B cell (primary cell): ENCODE data around the gene CLIP1. TPM values are rescaled to one million over a fixed set of nuclear protein-coding genes. Genes with fewer than 3 reads are reported as not detected.

ENCODE experiments used
- ATAC-seq: fragments of 200-7000 bp; cut with Tn5 transposase; one replicate; pipeline ENCODE4 v1.10.0; 2021; ENCODE audit warnings: low read depth, mild to moderate bottlenecking, moderate number of reproducible peaks, moderate library complexity
- CTCF ChIA-PET: fragments of 350-600 bp; sonication (Branson Sonifier 250); formaldehyde crosslinking; loops from one replicate; lab custom pipeline; 2021; ENCODE audit warnings: antibody characterized with exemption, inconsistent platforms; lab: Charles Lee
- POLR2A ChIA-PET: fragments of 350-600 bp; sonication (Branson Sonifier 250); formaldehyde crosslinking; loops from one replicate; lab custom pipeline; 2021; ENCODE audit warnings: antibody characterized with exemption; lab: Charles Lee
- DNase-seq: peaks from one replicate; pipeline ENCODE4 v3.0.0; 2013
- H2AFZ ChIP-seq: 2 replicates; pipeline ENCODE4 v1.6.1; 2012; ENCODE audit warnings: mild to moderate bottlenecking, low read depth, low read length; ENCODE audit not compliant: insufficient read depth, poor library complexity, severe bottlenecking
- H3K27ac ChIP-seq, 2 donors: 1 replicate in 1 of 2; 2 replicates in 1 of 2; pipeline ENCODE4 v1.5.1; 2012 to 2013; ENCODE audit warnings: low read length in 2 of 2, mild to moderate bottlenecking in 2 of 2, moderate library complexity in 1 of 2
- H3K27me3 ChIP-seq, 4 experiments: fragments of 200-600 bp in 1 of 4; sonication (generic) in 1 of 4; replicated peaks in 1 of 4; 1 replicate in 2 of 4; 2 replicates in 2 of 4; pipeline versions ENCODE4 v1.6.1 to v1.7.0; 2013 to 2016; ENCODE audit warnings: low read length in 3 of 4, mild to moderate bottlenecking in 2 of 4, mixed read lengths in 1 of 4, moderate library complexity in 1 of 4; ENCODE audit not compliant: insufficient read depth in 4 of 4, control insufficient read depth in 3 of 4; ENCODE audit errors: control extremely low read depth in 1 of 4
- H3K36me3 ChIP-seq, 2 experiments: replicated peaks in 1 of 2; 1 replicate in 1 of 2; 2 replicates in 1 of 2; pipeline versions ENCODE4 v1.6.1 to v1.7.1; 2013; ENCODE audit warnings: low read length in 1 of 2; ENCODE audit not compliant: insufficient read depth in 2 of 2, control insufficient read depth in 1 of 2; ENCODE audit errors: control extremely low read depth in 1 of 2, extremely low read depth in 1 of 2
- H3K4me1 ChIP-seq, 2 donors: fragments of 200-600 bp in 1 of 2; sonication (generic) in 1 of 2; 1 replicate in 1 of 2; 2 replicates in 1 of 2; pipeline versions ENCODE4 v1.5.1 to v1.6.1; 2013 to 2017; ENCODE audit warnings: low read length in 2 of 2; ENCODE audit not compliant: control insufficient read depth in 2 of 2, insufficient read depth in 2 of 2
- H3K4me2 ChIP-seq: replicated peaks from 2 replicates; pipeline ENCODE3; 2012; ENCODE audit warnings: mild to moderate bottlenecking, low read depth, low read length; ENCODE audit not compliant: poor library complexity, severe bottlenecking
- H3K4me3 ChIP-seq, 5 experiments: fragments of 200-600 bp in 1 of 5; sonication (generic) in 1 of 5; 1 replicate in 3 of 5; 2 replicates in 2 of 5; pipeline versions ENCODE4 v1.5.1 to v1.7.0; 2011 to 2016; ENCODE audit warnings: low read length in 4 of 5, mild to moderate bottlenecking in 4 of 5, low read depth in 2 of 5, control low read depth in 1 of 5, moderate library complexity in 1 of 5; ENCODE audit not compliant: insufficient read depth in 1 of 5; ENCODE audit errors: control extremely low read depth in 1 of 5, extremely low read depth in 1 of 5
- H3K79me2 ChIP-seq: fragments of 200-600 bp; sonication (generic); one replicate; pipeline ENCODE4 v1.6.0; 2016; ENCODE audit warnings: low read length; ENCODE audit not compliant: control insufficient read depth, insufficient read depth
- H3K9ac ChIP-seq: fragments of 200-600 bp; sonication (generic); 2 replicates; pipeline ENCODE4 v1.6.1; 2017; ENCODE audit warnings: mild to moderate bottlenecking, low read length, moderate library complexity
- H3K9me3 ChIP-seq, 3 donors: one replicate each; pipeline versions ENCODE4 v1.6.1 to v1.7.1; 2013; ENCODE audit warnings: low read length in 2 of 3; ENCODE audit not compliant: control insufficient read depth in 2 of 3, insufficient read depth in 1 of 3; ENCODE audit errors: control extremely low read depth in 1 of 3
- H4K20me1 ChIP-seq: 2 replicates; pipeline ENCODE4 v1.6.0; 2012; ENCODE audit warnings: mild to moderate bottlenecking, low read length; ENCODE audit not compliant: insufficient read depth, control insufficient read depth, poor library complexity, severe bottlenecking
- H3K27ac Mint-ChIP-seq: one replicate; pipeline ENCODE4 v1.8.0; 2021; ENCODE audit warnings: mixed read lengths
- H3K27me3 Mint-ChIP-seq: one replicate; pipeline ENCODE4 v1.8.0; 2021; ENCODE audit warnings: mixed read lengths
- H3K4me1 Mint-ChIP-seq: one replicate; pipeline ENCODE4 v1.8.0; 2021; ENCODE audit warnings: mixed read lengths
- H3K4me3 Mint-ChIP-seq: one replicate; pipeline ENCODE4 v1.8.0; 2021; ENCODE audit warnings: mixed read lengths
- H3K9me3 Mint-ChIP-seq: one replicate; pipeline ENCODE4 v1.8.0; 2022; ENCODE audit warnings: mixed read lengths; ENCODE audit not compliant: insufficient read depth
- CTCF ChIP-seq: fragments of 200-600 bp; IDR thresholded peaks from one replicate; pipeline ENCODE4 v1.8.0; 2022; ENCODE audit warnings: antibody characterized with exemption, mild to moderate bottlenecking
- EZH2 ChIP-seq: IDR thresholded peaks from 2 replicates; pipeline ENCODE4 v1.6.1; 2012; ENCODE audit warnings: borderline replicate concordance, low read depth, mild to moderate bottlenecking, moderate library complexity, low read length; ENCODE audit not compliant: insufficient read depth, poor library complexity, severe bottlenecking
- WGBS: methylation state at CpG from one replicate; pipeline ENCODE4 v1.1.5; 2013; ENCODE audit warnings: missing lambda C conversion rate; ENCODE audit not compliant: insufficient coverage; 5-methylcytosine and 5-hydroxymethylcytosine counted together
- intact Hi-C: fragments of 100-400 bp; cut with micrococcal nuclease; formaldehyde crosslinking; loops from one replicate; pipeline ENCODE4 v1.10.0; 2022
- polyA plus RNA-seq: library from polyadenylated mRNA; depleted of rRNA; stranded (reverse); fragments of >200 nt; gene quantifications from 2 replicates; pipeline ENCODE4 v1.2.3, GENCODE V29; 2012
- total RNA-seq, 2 donors: library from RNA; stranded (reverse); fragments of 120-200 nt in 1 of 2; gene quantifications; 1 replicate in 1 of 2; 2 replicates in 1 of 2; pipeline versions ENCODE4 v1.2.3 to v1.2.4, GENCODE V29; 2013 to 2022

Gene CLIP1
- total and polyA plus RNA-seq, 2 donors (not counting 1 experiment from before 2014, with no cell fraction given), result 17.0 to 64.9 TPM

DNA sequence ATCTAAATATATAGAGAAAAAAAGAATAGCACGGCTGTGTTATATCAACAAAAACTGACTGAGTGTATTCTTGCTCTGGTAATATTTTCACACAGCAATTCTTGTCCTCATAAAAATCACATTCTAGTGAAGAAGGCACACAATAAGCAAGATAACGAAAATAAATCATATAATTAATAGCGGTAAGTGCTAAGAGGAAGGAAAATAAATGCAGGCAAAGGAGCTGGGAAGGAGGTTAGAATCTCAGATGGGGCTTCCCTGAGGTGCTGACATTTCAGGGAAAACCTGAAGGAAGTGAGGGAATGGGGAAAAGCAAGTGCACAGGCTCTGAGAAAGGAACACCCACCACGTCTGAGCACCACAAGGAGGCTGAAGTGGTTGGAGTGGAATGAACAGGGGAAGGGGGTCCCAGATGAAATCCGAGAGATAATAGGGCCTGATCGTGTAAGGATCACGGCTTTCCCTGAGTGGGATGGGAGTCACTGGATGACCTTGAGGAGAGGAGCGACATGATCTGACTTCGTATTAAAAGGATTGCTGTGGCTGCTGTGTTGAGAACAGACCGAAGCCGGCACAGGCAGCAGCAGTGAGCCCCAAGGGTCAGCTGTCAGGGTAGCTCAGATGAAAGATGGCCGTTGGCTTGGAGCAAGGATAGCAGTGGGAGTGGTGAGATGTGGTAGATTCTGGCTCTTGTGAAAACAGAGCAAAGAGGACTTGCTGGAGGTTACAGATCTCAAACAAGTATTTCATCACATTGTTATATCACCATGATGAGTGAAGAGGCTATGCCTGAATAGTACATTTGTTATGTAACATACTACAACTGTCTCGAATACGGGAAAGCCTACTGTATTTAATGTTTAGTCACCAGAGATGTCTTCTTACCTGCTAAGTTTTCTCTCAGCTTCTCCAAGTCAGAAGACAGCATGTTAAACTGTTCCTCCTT lies 89.1 kb downstream of the CLIP1 start:
- TF ChIP-seq CTCF, result no peak
- no peak for TF ChIP-seq EZH2
- no peaks in the 10 kb centered on the region for H3K9me3 ChIP-seq
- no peak overlapping the region for H3K4me3 Mint-ChIP-seq
- H3K27me3 ChIP-seq, result no peaks in the 10 kb centered on the region
- H3K9ac ChIP-seq, result no peak overlapping the region
- no peaks in the 10 kb centered on the region for H3K9me3 Mint-ChIP-seq
- ChIA-PET CTCF (interaction anchor here (1.2 kb wide), 1 partner anchor 10 kb away, joined by 4 read pairs; no protein-coding TSS in a partner anchor), POLR2A (no interaction called here)
- no peaks in the 10 kb centered on the region for H3K27me3 Mint-ChIP-seq
- H3K79me2 ChIP-seq, result no peaks in the 10 kb centered on the region
- H3K27ac Mint-ChIP-seq, result no peak overlapping the region
- H3K4me2 ChIP-seq, result no peak overlapping the region
- H4K20me1 ChIP-seq, result no peaks in the 10 kb centered on the region
- DNase-seq, result no peak
- H3K4me3 ChIP-seq, result no peak overlapping the region
- ATAC-seq, result no peak
- no peak overlapping the region for H2AFZ ChIP-seq
- H3K4me1 ChIP-seq, result no peaks in the 10 kb centered on the region
- intact Hi-C loops, result no loop called here
- H3K4me1 Mint-ChIP-seq, result no peaks in the 10 kb centered on the region
- H3K27ac ChIP-seq, result no peak overlapping the region
- 98% methylated on average over 8 of the region's 14 CpGs for WGBS
- peaks cover 0 to 23% of the 10 kb centered on the region in 2 experiments for H3K36me3 ChIP-seq
